Gastroesophageal sphincter (tissue), 4 donors: ENCODE results near the gene KDM5B. TPM values are rescaled to one million over a fixed set of nuclear protein-coding genes. Genes with fewer than 3 reads are reported as not detected.

Experiments
- ATAC-seq: fragments of 150-250 bp; one replicate; pipeline ENCODE4 v1.9.1; 2016; ENCODE audit warnings: mild to moderate bottlenecking, moderate library complexity
- H3K27ac ChIP-seq, 4 donors: fragments of 200-600 bp; sonication (generic) in 3 of 4; 1 replicate in 3 of 4; 2 replicates in 1 of 4; pipeline ENCODE4 v1.5.1; 2016 to 2019
- H3K27me3 ChIP-seq: fragments of 200-600 bp; sonication (generic); one replicate; pipeline ENCODE4 v1.5.1; 2019
- H3K36me3 ChIP-seq, 2 donors: fragments of 200-600 bp; sonication (generic); one replicate each; pipeline ENCODE4 v1.5.1; 2019; ENCODE audit warnings: control low read depth in 1 of 2
- H3K4me1 ChIP-seq, 3 donors: fragments of 200-600 bp; sonication (generic); 1 replicate in 2 of 3; 2 replicates in 1 of 3; pipeline ENCODE4 v1.5.1; 2016 to 2019; ENCODE audit warnings: control low read depth in 2 of 3
- H3K4me3 ChIP-seq, 2 donors: fragments of 200-600 bp; sonication (generic); one replicate each; pipeline ENCODE4 v1.5.1; 2019; ENCODE audit warnings: mild to moderate bottlenecking in 1 of 2, moderate library complexity in 1 of 2
- H3K9me3 ChIP-seq, 3 donors: fragments of 200-600 bp; sonication (generic); one replicate each; pipeline ENCODE4 v1.5.1; 2017 to 2019; ENCODE audit warnings: control low read depth in 2 of 3
- CTCF ChIP-seq, 4 experiments: fragments of 200-600 bp in 2 of 4; fragments of 450-650 bp in 2 of 4; sonication (generic) in 1 of 4; IDR thresholded peaks; one replicate each; pipeline ENCODE4 v1.5.1; 2017 to 2019; ENCODE audit warnings: antibody characterized with exemption in 4 of 4, mild to moderate bottlenecking in 2 of 4, moderate library complexity in 2 of 4
- EP300 ChIP-seq: sonication (generic); formaldehyde crosslinking; IDR thresholded peaks from one replicate; pipeline ENCODE4 v1.6.1; 2017; ENCODE audit warnings: antibody characterized with exemption, mild to moderate bottlenecking
- POLR2A ChIP-seq, 2 donors: fragments of 450-650 bp; IDR thresholded peaks; one replicate each; pipeline ENCODE4 v1.6.1; 2017; ENCODE audit warnings: antibody characterized with exemption in 2 of 2, mild to moderate bottlenecking in 2 of 2, moderate library complexity in 1 of 2
- POLR2AphosphoS5 ChIP-seq: sonication (generic); formaldehyde crosslinking; IDR thresholded peaks from one replicate; pipeline ENCODE4 v1.6.1; 2017; ENCODE audit warnings: antibody characterized with exemption
- WGBS, 2 donors: methylation state at CpG; one replicate each; pipeline ENCODE4 v1.1.5; 2018; ENCODE audit warnings: low coverage in 1 of 2; 5-methylcytosine and 5-hydroxymethylcytosine counted together
- total RNA-seq, 4 donors: library from RNA; depleted of rRNA; stranded (reverse); fragments of >200 nt; gene quantifications; one replicate each; pipeline ENCODE4 v1.1.0, GENCODE V29; 2016

KDM5B gene
- total RNA-seq, 4 donors from 2014 or later, result 29.2 to 41.4 (median 34.8) TPM

GRCh38 chr1:202843081-202843480, 34.9 kb upstream of the KDM5B start:
- Histone ChIP-seq H3K27ac (no peak overlapping the region), H3K9me3 (no peaks in the 10 kb centered on the region), H3K4me1 (no peaks in the 10 kb centered on the region), H3K4me3 (no peak overlapping the region), H3K36me3 (no peaks in the 10 kb centered on the region), H3K27me3 (no peaks in the 10 kb centered on the region)
- 58 to 59% methylated on average over 6 to 10 of the region's 11 CpGs for WGBS, 2 donors
- ATAC-seq, result no peak
- no peak for TF ChIP-seq EP300
- TF ChIP-seq POLR2AphosphoS5, result no peak
- no peak for TF ChIP-seq POLR2A (IDR thresholded peaks at IDR 0.05)
- no peak for TF ChIP-seq CTCF (IDR thresholded peaks at IDR 0.05)

GRCh38 chr1:202837746-202838262, 29.6 kb upstream of the KDM5B start:
- TF ChIP-seq EP300 (no peak), CTCF (IDR thresholded peaks at IDR 0.05) (no peak), POLR2AphosphoS5 (no peak), POLR2A (IDR thresholded peaks at IDR 0.05) (no peak)
- Histone ChIP-seq H3K4me1 (no peaks in the 10 kb centered on the region), H3K27ac (no peak overlapping the region), H3K9me3 (no peaks in the 10 kb centered on the region), H3K36me3 (no peaks in the 10 kb centered on the region), H3K27me3 (peaks cover 6% of the 10 kb centered on the region), H3K4me3 (no peak overlapping the region)
- WGBS, 2 donors, result 79 to 83% methylated on average over 2 to 4 of the region's 5 CpGs
- no peak for ATAC-seq

GRCh38 chr1:202836623-202837403, 28.6 kb upstream of the KDM5B start:
- no peaks in the 10 kb centered on the region for H3K36me3 ChIP-seq
- H3K4me3 ChIP-seq, result no peak overlapping the region
- H3K27ac ChIP-seq, result no peak overlapping the region
- H3K27me3 ChIP-seq, result peaks cover 6% of the 10 kb centered on the region
- no peak for TF ChIP-seq POLR2AphosphoS5
- no peak for TF ChIP-seq CTCF (IDR thresholded peaks at IDR 0.05)
- no peak for TF ChIP-seq POLR2A (IDR thresholded peaks at IDR 0.05)
- no peak for TF ChIP-seq EP300
- no peak for ATAC-seq
- H3K4me1 ChIP-seq, result no peaks in the 10 kb centered on the region
- H3K9me3 ChIP-seq, result no peaks in the 10 kb centered on the region
- 63 to 64% methylated on average over 3 to 5 of the region's 5 CpGs for WGBS, 2 donors

DNA sequence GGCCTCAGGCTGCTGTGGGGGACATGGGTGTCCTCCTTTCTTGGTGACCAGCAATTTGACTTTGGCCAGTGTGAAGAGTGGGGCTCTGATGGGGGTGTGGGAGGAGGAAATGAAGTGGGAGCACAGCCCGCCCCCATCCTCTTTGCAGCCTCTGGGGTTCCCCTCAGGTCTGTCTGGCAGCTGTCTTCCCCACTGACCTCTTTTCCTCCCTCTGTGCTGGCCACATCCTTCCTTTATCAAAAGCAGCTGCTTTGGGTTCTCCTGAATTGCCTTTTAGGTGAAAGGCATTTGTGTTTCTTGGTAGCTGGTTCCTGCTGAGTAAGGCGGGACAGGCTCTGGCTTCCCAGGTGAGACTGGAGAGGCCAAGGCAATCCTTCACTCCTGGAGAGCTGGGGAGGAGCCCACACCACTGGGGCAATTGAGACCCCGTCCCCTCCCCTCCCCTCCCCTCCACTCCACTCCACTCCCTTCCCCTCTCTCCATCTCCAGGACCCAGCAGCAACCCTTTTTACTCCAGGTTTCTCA, 27.4 kb upstream of the KDM5B start:
- Histone ChIP-seq H3K9me3 (no peaks in the 10 kb centered on the region), H3K4me3 (no peak overlapping the region), H3K27me3 (peaks cover 6% of the 10 kb centered on the region), H3K36me3 (no peaks in the 10 kb centered on the region), H3K27ac (no peak overlapping the region), H3K4me1 (no peaks in the 10 kb centered on the region)
- 100% methylated on average over 1 of the region's 3 CpGs; no CpG with 5 or more reads in 1 of the 2 donors for WGBS, 2 donors
- no peak for ATAC-seq
- TF ChIP-seq POLR2A (IDR thresholded peaks at IDR 0.05) (no peak), POLR2AphosphoS5 (no peak), CTCF (IDR thresholded peaks at IDR 0.05) (no peak), EP300 (no peak)
